ENCODE data around the gene TCEA2.

- TF ChIP-seq CTCF (conservative IDR thresholded peaks at IDR 0.05 in 1 of 2, IDR thresholded peaks at IDR 0.05 in 1 of 2; ENCODE audit: low read depth in 1 of 2, low read length in 2 of 2) (no peak), EZH2 (IDR thresholded peaks at IDR 0.05; ENCODE audit: low read length, missing control alignments) (no peak)
These were observed 9.8 kb upstream of the TCEA2 start for GRCh38 chr20:64052987-64053840.

Data from fibroblast of lung (primary cell).